Right atrium auricular region (tissue), 2 donors: ENCODE results near the gene MUTYH. TPM values are rescaled to one million over a fixed set of nuclear protein-coding genes. Genes with fewer than 3 reads are reported as not detected.

ENCODE experiments used
- DNase-seq: peaks from one replicate; pipeline ENCODE4 v3.0.0-alpha.2; 2019; ENCODE audit warnings: low spot score
- H3K27ac ChIP-seq, 2 donors: fragments of 200-600 bp; sonication (generic); 1 replicate in 1 of 2; 2 replicates in 1 of 2; pipeline ENCODE4 v1.5.1; 2016 to 2019
- H3K27me3 ChIP-seq, 2 donors: fragments of 200-600 bp; sonication (generic); one replicate each; pipeline versions ENCODE4 v1.5.1 to v1.6.0; 2017 to 2019
- H3K36me3 ChIP-seq: fragments of 200-600 bp; sonication (generic); one replicate; pipeline ENCODE4 v1.5.1; 2016
- H3K4me1 ChIP-seq, 2 donors: fragments of 200-600 bp; sonication (generic); one replicate each; pipeline versions ENCODE4 v1.5.1 to v1.6.0; 2017 to 2019
- H3K4me3 ChIP-seq, 2 donors: fragments of 200-600 bp; sonication (generic); 1 replicate in 1 of 2; 2 replicates in 1 of 2; pipeline ENCODE4 v1.5.1; 2017 to 2019; ENCODE audit warnings: mild to moderate bottlenecking in 1 of 2, moderate library complexity in 1 of 2
- H3K9me3 ChIP-seq, 2 donors: fragments of 200-600 bp; sonication (generic); one replicate each; pipeline ENCODE4 v1.5.1; 2019
- total RNA-seq, 2 donors: library from RNA; depleted of rRNA; stranded (reverse); fragments of >200 nt; gene quantifications; one replicate each; pipeline ENCODE4 v1.1.0, GENCODE V29; 2016
- TF ChIP-seq, protein P1 (sequence below), 2 donors: fragments of 200-600 bp; sonication (generic); IDR thresholded peaks; one replicate each; pipeline ENCODE4 v1.5.1; 2019; ENCODE audit warnings: antibody characterized with exemption in 2 of 2

The MUTYH gene
- total RNA-seq, 2 donors from 2014 or later = 4.2 to 11.1 TPM

- DNase-seq = peak; percentile 43
- Histone ChIP-seq H3K4me1 (peaks cover 0 to 12% of the 10 kb centered on the region in 2 donors), H3K4me3 (peak overlapping the region; percentile 58 to 77), H3K27ac (peak overlapping the region; percentile 84 to 87), H3K27me3 (no peaks in the 10 kb centered on the region), H3K9me3 (no peaks in the 10 kb centered on the region), H3K36me3 (no peaks in the 10 kb centered on the region)
- TF ChIP-seq, protein P1, sequence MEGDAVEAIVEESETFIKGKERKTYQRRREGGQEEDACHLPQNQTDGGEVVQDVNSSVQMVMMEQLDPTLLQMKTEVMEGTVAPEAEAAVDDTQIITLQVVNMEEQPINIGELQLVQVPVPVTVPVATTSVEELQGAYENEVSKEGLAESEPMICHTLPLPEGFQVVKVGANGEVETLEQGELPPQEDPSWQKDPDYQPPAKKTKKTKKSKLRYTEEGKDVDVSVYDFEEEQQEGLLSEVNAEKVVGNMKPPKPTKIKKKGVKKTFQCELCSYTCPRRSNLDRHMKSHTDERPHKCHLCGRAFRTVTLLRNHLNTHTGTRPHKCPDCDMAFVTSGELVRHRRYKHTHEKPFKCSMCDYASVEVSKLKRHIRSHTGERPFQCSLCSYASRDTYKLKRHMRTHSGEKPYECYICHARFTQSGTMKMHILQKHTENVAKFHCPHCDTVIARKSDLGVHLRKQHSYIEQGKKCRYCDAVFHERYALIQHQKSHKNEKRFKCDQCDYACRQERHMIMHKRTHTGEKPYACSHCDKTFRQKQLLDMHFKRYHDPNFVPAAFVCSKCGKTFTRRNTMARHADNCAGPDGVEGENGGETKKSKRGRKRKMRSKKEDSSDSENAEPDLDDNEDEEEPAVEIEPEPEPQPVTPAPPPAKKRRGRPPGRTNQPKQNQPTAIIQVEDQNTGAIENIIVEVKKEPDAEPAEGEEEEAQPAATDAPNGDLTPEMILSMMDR (IDR thresholded peaks at IDR 0.05) = no peak
These were observed 37.6 kb downstream of the MUTYH start for GRCh38 chr1:45302505-45303150.

GRCh38 chr1:45300669-45300997 lies 39.6 kb downstream of the MUTYH start:
- H3K27ac ChIP-seq = no peak overlapping the region
- no peaks in the 10 kb centered on the region for H3K27me3 ChIP-seq
- TF ChIP-seq, protein P1 (IDR thresholded peaks at IDR 0.05) = peak in 1 of 2 donors; percentile 16
- no peak overlapping the region for H3K4me3 ChIP-seq
- DNase-seq = no peak
- H3K36me3 ChIP-seq = no peaks in the 10 kb centered on the region
- no peaks in the 10 kb centered on the region for H3K9me3 ChIP-seq
- H3K4me1 ChIP-seq = peaks cover 0 to 12% of the 10 kb centered on the region in 2 donors

- no peaks in the 10 kb centered on the region for H3K36me3 ChIP-seq
- TF ChIP-seq, protein P1 (IDR thresholded peaks at IDR 0.05) = peak; percentile 66 to 83
- H3K27ac ChIP-seq = no peak overlapping the region
- no peaks in the 10 kb centered on the region for H3K27me3 ChIP-seq
- H3K4me3 ChIP-seq = no peak overlapping the region
- peak; percentile 64 for DNase-seq
- no peaks in the 10 kb centered on the region for H3K9me3 ChIP-seq
- peaks cover 0 to 12% of the 10 kb centered on the region in 2 donors for H3K4me1 ChIP-seq
These were observed 40.1 kb downstream of the MUTYH start for GRCh38 chr1:45299981-45300668.

DNA sequence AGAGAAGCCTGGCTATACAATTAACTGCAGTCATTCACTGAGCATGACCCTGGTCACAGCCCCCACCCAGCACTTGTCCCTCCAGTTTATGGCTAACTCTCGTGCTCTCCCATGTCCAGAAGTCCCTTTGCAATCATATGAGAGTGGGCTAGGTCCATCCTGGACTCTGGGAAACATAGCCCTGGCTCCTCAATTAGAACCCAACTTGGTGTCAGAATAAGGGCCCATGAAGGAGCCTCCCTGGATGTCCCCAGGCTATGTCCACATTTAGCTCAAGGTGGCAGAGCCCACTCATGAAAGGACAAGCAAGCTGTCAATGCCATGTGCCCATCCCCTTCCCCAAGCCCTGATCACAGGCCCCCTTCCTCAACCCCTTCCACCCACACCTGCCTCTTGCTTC lies 40.9 kb downstream of the MUTYH start:
- TF ChIP-seq, protein P1 (IDR thresholded peaks at IDR 0.05) = no peak
- Histone ChIP-seq H3K4me1 (peaks cover 0 to 6% of the 10 kb centered on the region in 2 donors), H3K4me3 (no peak overlapping the region), H3K9me3 (no peaks in the 10 kb centered on the region), H3K27ac (no peak overlapping the region), H3K27me3 (no peaks in the 10 kb centered on the region), H3K36me3 (no peaks in the 10 kb centered on the region)
- DNase-seq = peak; percentile 46

GRCh38 chr1:45297666-45298356 lies 42.4 kb downstream of the MUTYH start:
- Histone ChIP-seq H3K27ac (no peak overlapping the region), H3K4me1 (peaks cover 0 to under 1% of the 10 kb centered on the region in 2 donors), H3K36me3 (no peaks in the 10 kb centered on the region), H3K4me3 (no peak overlapping the region), H3K9me3 (no peaks in the 10 kb centered on the region), H3K27me3 (no peaks in the 10 kb centered on the region)
- DNase-seq = peak; percentile 11
- TF ChIP-seq, protein P1 (IDR thresholded peaks at IDR 0.05) = no peak
